SH-SY5Y (cell line): ENCODE data around the gene ERGIC1.

ENCODE experiments used
- GATA2 ChIP-seq: IDR thresholded peaks from 2 replicates; pipeline ENCODE4 v1.6.1; 2011; ENCODE audit warnings: mild to moderate bottlenecking, low read depth, low read length
- GATA3 ChIP-seq: IDR thresholded peaks from 2 replicates; pipeline ENCODE4 v1.6.1; 2011; ENCODE audit warnings: low read depth, mild to moderate bottlenecking, low read length, moderate library complexity

GRCh38 chr5:172942556-172942955, 108.5 kb downstream of the ERGIC1 start:
- TF ChIP-seq GATA3: no peak
- no peak for TF ChIP-seq GATA2
